ENCODE results near the gene GRID2. TPM values are rescaled to one million over a fixed set of nuclear protein-coding genes. Genes with fewer than 3 reads are reported as not detected.

The GRID2 gene
- polyA plus RNA-seq, 1 donor = 0.57 TPM

DNA sequence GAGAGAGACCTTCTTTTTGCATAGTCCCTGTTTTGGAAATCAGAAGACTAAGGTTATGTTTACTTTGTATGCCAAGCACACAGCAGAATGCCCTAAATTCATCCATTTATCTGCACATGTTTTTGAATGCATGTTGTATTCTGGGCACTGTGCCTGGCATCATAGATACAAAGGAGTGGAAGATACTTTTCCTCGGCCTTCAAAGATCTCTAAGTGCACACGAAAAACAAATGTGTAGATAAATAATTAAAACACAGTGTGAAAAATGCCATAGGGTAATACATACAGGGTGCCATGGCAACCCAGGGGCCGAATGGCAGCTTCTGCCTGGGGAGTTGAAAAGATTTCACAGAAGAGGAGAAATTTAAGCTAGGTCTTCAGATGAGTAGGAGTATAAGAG is 1134.2 kb downstream of the GRID2 start:
- H3K27me3 ChIP-seq (ENCODE audit: control insufficient read depth, insufficient read depth, low read length) = no peaks in the 10 kb centered on the region
- no peaks in the 10 kb centered on the region for H3K9me3 ChIP-seq (ENCODE audit: control insufficient read depth, low read depth, low read length)
- no peak for DNase-seq
- H3K4me3 ChIP-seq (ENCODE audit: low read length) = no peak overlapping the region
- 40% methylated on average over 1 of the region's 3 CpGs for WGBS (ENCODE audit: insufficient coverage, low lambda C conversion rate)
- no peak overlapping the region for H3K27ac ChIP-seq (ENCODE audit: low read length)
- no peaks in the 10 kb centered on the region for H3K36me3 ChIP-seq (ENCODE audit: control insufficient read depth, insufficient read depth, low read length)
- H3K4me1 ChIP-seq (ENCODE audit: control insufficient read depth, insufficient read depth, low read length) = no peaks in the 10 kb centered on the region

- H3K9me3 ChIP-seq (ENCODE audit: control insufficient read depth, low read depth, low read length) = no peaks in the 10 kb centered on the region
- H3K36me3 ChIP-seq (ENCODE audit: control insufficient read depth, insufficient read depth, low read length) = no peaks in the 10 kb centered on the region
- H3K27me3 ChIP-seq (ENCODE audit: control insufficient read depth, insufficient read depth, low read length) = no peaks in the 10 kb centered on the region
- no peak for DNase-seq
- H3K4me1 ChIP-seq (ENCODE audit: control insufficient read depth, insufficient read depth, low read length) = no peaks in the 10 kb centered on the region
- no peak overlapping the region for H3K4me3 ChIP-seq (ENCODE audit: low read length)
- 83% methylated on average over 1 of the region's 1 CpG for WGBS (ENCODE audit: insufficient coverage, low lambda C conversion rate)
- H3K27ac ChIP-seq (ENCODE audit: low read length) = no peak overlapping the region
Observed at GRCh38 chr4:93444860-93445259, 1141.1 kb downstream of the GRID2 start.

DNA sequence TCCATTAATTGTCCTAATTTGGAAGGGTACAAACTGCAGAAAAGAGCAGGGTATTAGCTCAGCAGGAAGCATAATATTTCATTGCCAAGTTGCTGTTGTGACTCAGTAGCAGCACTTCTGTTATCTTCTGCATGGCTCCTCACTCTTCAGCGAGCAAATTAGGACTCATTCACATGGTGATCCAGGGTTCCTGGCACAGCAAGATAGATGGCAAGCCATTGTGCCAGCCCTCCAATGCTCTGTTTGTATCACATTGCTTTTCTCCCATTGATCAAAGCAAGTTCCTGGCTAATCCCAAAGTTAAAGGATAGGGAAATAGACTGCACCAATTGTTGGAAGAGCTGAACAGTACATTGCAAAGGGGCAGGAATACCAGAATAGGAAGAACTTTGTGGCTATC is 1142.3 kb downstream of the GRID2 start:
- Histone ChIP-seq H3K27me3 (ENCODE audit: control insufficient read depth, insufficient read depth, low read length) (no peaks in the 10 kb centered on the region), H3K4me3 (ENCODE audit: low read length) (no peak overlapping the region), H3K4me1 (ENCODE audit: control insufficient read depth, insufficient read depth, low read length) (no peaks in the 10 kb centered on the region), H3K27ac (ENCODE audit: low read length) (no peak overlapping the region), H3K36me3 (ENCODE audit: control insufficient read depth, insufficient read depth, low read length) (no peaks in the 10 kb centered on the region), H3K9me3 (ENCODE audit: control insufficient read depth, low read depth, low read length) (no peaks in the 10 kb centered on the region)
- WGBS (ENCODE audit: insufficient coverage, low lambda C conversion rate) = no CpG with 5 or more reads among the region's 1 CpG
- no peak for DNase-seq

DNA sequence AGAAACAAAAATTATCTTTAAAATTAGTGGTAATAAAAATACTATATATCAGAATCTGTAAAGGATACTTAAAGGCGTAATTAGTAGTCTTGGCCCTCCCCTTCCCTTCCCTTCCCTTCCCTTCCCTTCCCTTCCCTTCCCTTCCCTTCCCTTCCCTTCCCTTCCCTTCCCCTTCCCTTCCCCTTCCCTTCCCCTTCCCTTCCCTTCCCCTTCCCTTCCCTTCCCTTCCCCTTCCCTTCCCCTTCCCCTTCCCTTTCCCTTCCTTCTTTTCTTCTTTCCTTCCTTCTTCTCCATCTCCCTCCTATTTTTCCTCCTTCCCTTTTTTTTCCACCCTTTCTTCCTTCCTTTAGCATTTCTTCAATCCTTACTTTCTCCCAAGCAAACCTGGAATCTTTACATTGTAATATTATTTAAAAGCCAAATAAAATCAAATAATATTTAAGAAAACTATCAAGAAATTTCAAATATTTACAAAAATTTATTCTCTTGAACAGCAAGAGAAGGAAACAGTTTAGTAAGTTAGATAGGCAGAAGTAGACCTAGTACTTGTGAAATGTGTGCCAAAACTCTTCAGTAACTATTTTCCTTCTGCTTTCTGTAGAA is 1145.0 kb downstream of the GRID2 start:
- Histone ChIP-seq H3K4me1 (ENCODE audit: control insufficient read depth, insufficient read depth, low read length) (no peaks in the 10 kb centered on the region), H3K27me3 (ENCODE audit: control insufficient read depth, insufficient read depth, low read length) (no peaks in the 10 kb centered on the region), H3K4me3 (ENCODE audit: low read length) (no peak overlapping the region), H3K36me3 (ENCODE audit: control insufficient read depth, insufficient read depth, low read length) (no peaks in the 10 kb centered on the region), H3K9me3 (ENCODE audit: control insufficient read depth, low read depth, low read length) (no peaks in the 10 kb centered on the region), H3K27ac (ENCODE audit: low read length) (no peak overlapping the region)
- no peak for DNase-seq
- no CpG with 5 or more reads among the region's 1 CpG for WGBS (ENCODE audit: insufficient coverage, low lambda C conversion rate)

DNA sequence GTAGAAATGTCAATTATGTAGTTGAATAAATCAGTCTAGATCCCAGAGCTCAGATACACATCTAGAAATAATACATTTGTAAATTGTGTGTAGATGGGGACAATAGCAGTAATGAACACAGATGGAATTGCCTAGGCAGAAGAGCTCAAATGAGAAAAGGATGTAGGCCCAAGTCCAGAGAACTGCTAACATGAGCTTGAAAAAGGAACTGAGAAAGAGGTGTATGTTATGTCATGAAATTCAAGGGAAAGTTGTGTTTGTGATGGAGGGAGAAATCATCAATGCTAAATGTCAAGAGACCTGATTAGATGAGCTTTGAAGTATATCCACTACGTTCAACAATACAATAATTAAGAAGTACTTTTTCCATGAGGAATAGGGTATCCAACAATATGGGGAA is 1148.2 kb downstream of the GRID2 start:
- DNase-seq = no peak
- no CpG with 5 or more reads among the region's 1 CpG for WGBS (ENCODE audit: insufficient coverage, low lambda C conversion rate)
- Histone ChIP-seq H3K27ac (ENCODE audit: low read length) (no peak overlapping the region), H3K4me1 (ENCODE audit: control insufficient read depth, insufficient read depth, low read length) (no peaks in the 10 kb centered on the region), H3K27me3 (ENCODE audit: control insufficient read depth, insufficient read depth, low read length) (no peaks in the 10 kb centered on the region), H3K9me3 (ENCODE audit: control insufficient read depth, low read depth, low read length) (no peaks in the 10 kb centered on the region), H3K4me3 (ENCODE audit: low read length) (no peak overlapping the region), H3K36me3 (ENCODE audit: control insufficient read depth, insufficient read depth, low read length) (no peaks in the 10 kb centered on the region)

- Histone ChIP-seq H3K4me1 (ENCODE audit: control insufficient read depth, insufficient read depth, low read length) (no peaks in the 10 kb centered on the region), H3K27me3 (ENCODE audit: control insufficient read depth, insufficient read depth, low read length) (no peaks in the 10 kb centered on the region), H3K4me3 (ENCODE audit: low read length) (no peak overlapping the region), H3K36me3 (ENCODE audit: control insufficient read depth, insufficient read depth, low read length) (no peaks in the 10 kb centered on the region), H3K9me3 (ENCODE audit: control insufficient read depth, low read depth, low read length) (no peaks in the 10 kb centered on the region), H3K27ac (ENCODE audit: low read length) (no peak overlapping the region)
- 81% methylated on average over 2 of the region's 3 CpGs for WGBS (ENCODE audit: insufficient coverage, low lambda C conversion rate)
- DNase-seq = no peak
Observed at GRCh38 chr4:93461541-93461940, 1157.8 kb downstream of the GRID2 start.

GRCh38 chr4:93466446-93466845 is 1162.7 kb downstream of the GRID2 start:
- Histone ChIP-seq H3K4me1 (ENCODE audit: control insufficient read depth, insufficient read depth, low read length) (no peaks in the 10 kb centered on the region), H3K36me3 (ENCODE audit: control insufficient read depth, insufficient read depth, low read length) (no peaks in the 10 kb centered on the region), H3K27me3 (ENCODE audit: control insufficient read depth, insufficient read depth, low read length) (no peaks in the 10 kb centered on the region), H3K27ac (ENCODE audit: low read length) (no peak overlapping the region), H3K4me3 (ENCODE audit: low read length) (no peak overlapping the region), H3K9me3 (ENCODE audit: control insufficient read depth, low read depth, low read length) (no peaks in the 10 kb centered on the region)
- DNase-seq = no peak
- WGBS (ENCODE audit: insufficient coverage, low lambda C conversion rate) = no CpG with 5 or more reads among the region's 2 CpGs

- Histone ChIP-seq H3K27ac (ENCODE audit: low read length) (no peak overlapping the region), H3K9me3 (ENCODE audit: control insufficient read depth, low read depth, low read length) (no peaks in the 10 kb centered on the region), H3K4me3 (ENCODE audit: low read length) (no peak overlapping the region), H3K27me3 (ENCODE audit: control insufficient read depth, insufficient read depth, low read length) (no peaks in the 10 kb centered on the region), H3K4me1 (ENCODE audit: control insufficient read depth, insufficient read depth, low read length) (no peaks in the 10 kb centered on the region), H3K36me3 (ENCODE audit: control insufficient read depth, insufficient read depth, low read length) (no peaks in the 10 kb centered on the region)
- WGBS (ENCODE audit: insufficient coverage, low lambda C conversion rate) = no CpG with 5 or more reads among the region's 1 CpG
- no peak for DNase-seq
Observed at GRCh38 chr4:93467484-93468155, 1163.9 kb downstream of the GRID2 start.

- Histone ChIP-seq H3K4me3 (ENCODE audit: low read length) (no peak overlapping the region), H3K27me3 (ENCODE audit: control insufficient read depth, insufficient read depth, low read length) (no peaks in the 10 kb centered on the region), H3K36me3 (ENCODE audit: control insufficient read depth, insufficient read depth, low read length) (no peaks in the 10 kb centered on the region), H3K27ac (ENCODE audit: low read length) (no peak overlapping the region), H3K4me1 (ENCODE audit: control insufficient read depth, insufficient read depth, low read length) (no peaks in the 10 kb centered on the region), H3K9me3 (ENCODE audit: control insufficient read depth, low read depth, low read length) (no peaks in the 10 kb centered on the region)
- DNase-seq = no peak
- 60% methylated on average over 1 of the region's 3 CpGs for WGBS (ENCODE audit: insufficient coverage, low lambda C conversion rate)
Observed at GRCh38 chr4:93469560-93469959, 1165.8 kb downstream of the GRID2 start.

GRCh38 chr4:93475730-93476129 is 1172.0 kb downstream of the GRID2 start:
- no peaks in the 10 kb centered on the region for H3K27me3 ChIP-seq (ENCODE audit: control insufficient read depth, insufficient read depth, low read length)
- WGBS (ENCODE audit: insufficient coverage, low lambda C conversion rate) = 86% methylated on average over 2 of the region's 2 CpGs
- no peaks in the 10 kb centered on the region for H3K36me3 ChIP-seq (ENCODE audit: control insufficient read depth, insufficient read depth, low read length)
- H3K4me3 ChIP-seq (ENCODE audit: low read length) = no peak overlapping the region
- no peak overlapping the region for H3K27ac ChIP-seq (ENCODE audit: low read length)
- no peak for DNase-seq
- H3K4me1 ChIP-seq (ENCODE audit: control insufficient read depth, insufficient read depth, low read length) = no peaks in the 10 kb centered on the region
- no peaks in the 10 kb centered on the region for H3K9me3 ChIP-seq (ENCODE audit: control insufficient read depth, low read depth, low read length)

DNA sequence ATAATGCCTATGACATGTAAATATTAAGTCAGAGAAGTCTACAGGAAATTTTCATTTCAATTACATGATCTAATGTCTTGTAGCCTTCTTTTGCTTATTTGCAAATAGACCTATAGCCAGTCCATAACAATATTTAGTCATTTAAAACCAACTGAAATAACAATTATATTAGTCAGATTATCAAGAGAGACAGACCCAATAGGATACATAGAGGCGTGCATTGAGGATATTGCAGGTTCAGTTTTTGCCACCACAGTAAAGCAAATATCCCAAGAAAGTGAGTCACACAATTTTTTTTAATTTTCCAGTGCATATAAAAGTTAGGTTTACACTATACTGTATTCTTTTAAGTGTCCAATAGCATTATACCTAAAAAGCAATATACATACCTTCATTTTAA is 1175.0 kb downstream of the GRID2 start:
- Histone ChIP-seq H3K36me3 (ENCODE audit: control insufficient read depth, insufficient read depth, low read length) (no peaks in the 10 kb centered on the region), H3K9me3 (ENCODE audit: control insufficient read depth, low read depth, low read length) (no peaks in the 10 kb centered on the region), H3K4me1 (ENCODE audit: control insufficient read depth, insufficient read depth, low read length) (no peaks in the 10 kb centered on the region), H3K4me3 (ENCODE audit: low read length) (no peak overlapping the region), H3K27me3 (ENCODE audit: control insufficient read depth, insufficient read depth, low read length) (no peaks in the 10 kb centered on the region), H3K27ac (ENCODE audit: low read length) (no peak overlapping the region)
- 100% methylated on average over 1 of the region's 1 CpG for WGBS (ENCODE audit: insufficient coverage, low lambda C conversion rate)
- no peak for DNase-seq

Measured in large intestine (tissue), 3 donors.